ENCODE measurements around the gene MAMDC2. TPM values are rescaled to one million over a fixed set of nuclear protein-coding genes. Genes with fewer than 3 reads are reported as not detected.
A peak's percentile ranks its signal among the peaks of the same experiment; 100 is the strongest.

Gene MAMDC2
- total and polyA plus RNA-seq, 2 donors (not counting 1 experiment from before 2014, with no cell fraction given): not detected

DNA sequence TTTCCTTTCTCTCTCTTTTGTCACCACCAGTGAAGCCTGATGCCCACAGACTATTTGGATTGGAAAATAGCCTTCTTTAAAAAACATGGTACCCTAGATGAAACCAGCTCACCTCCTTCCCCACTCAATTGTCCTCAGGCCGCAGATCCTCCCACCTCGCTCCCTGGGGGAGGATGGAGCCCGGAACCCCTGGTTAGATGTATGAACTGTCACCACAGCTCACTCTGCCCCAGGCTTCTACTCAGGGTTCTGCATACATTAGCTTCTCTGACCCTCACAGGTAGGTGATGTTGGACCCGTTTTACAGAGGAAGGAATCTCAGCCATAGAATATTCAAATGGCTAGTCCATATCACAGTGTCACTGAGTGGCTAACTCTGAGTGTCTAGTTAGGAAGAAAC lies 1.8 kb downstream of the MAMDC2 start:
- TF ChIP-seq, protein P1, sequence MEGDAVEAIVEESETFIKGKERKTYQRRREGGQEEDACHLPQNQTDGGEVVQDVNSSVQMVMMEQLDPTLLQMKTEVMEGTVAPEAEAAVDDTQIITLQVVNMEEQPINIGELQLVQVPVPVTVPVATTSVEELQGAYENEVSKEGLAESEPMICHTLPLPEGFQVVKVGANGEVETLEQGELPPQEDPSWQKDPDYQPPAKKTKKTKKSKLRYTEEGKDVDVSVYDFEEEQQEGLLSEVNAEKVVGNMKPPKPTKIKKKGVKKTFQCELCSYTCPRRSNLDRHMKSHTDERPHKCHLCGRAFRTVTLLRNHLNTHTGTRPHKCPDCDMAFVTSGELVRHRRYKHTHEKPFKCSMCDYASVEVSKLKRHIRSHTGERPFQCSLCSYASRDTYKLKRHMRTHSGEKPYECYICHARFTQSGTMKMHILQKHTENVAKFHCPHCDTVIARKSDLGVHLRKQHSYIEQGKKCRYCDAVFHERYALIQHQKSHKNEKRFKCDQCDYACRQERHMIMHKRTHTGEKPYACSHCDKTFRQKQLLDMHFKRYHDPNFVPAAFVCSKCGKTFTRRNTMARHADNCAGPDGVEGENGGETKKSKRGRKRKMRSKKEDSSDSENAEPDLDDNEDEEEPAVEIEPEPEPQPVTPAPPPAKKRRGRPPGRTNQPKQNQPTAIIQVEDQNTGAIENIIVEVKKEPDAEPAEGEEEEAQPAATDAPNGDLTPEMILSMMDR (IDR thresholded peaks at IDR 0.05): no peak
- no peak for TF ChIP-seq EZH2 (IDR thresholded peaks at IDR 0.05; ENCODE audit: borderline replicate concordance, insufficient read depth, low read depth, low read length, poor library complexity, severe bottlenecking)

GRCh38 chr9:70046274-70047070 lies 2.8 kb downstream of the MAMDC2 start:
- POLR2A ChIA-PET: no interaction called here
- Histone ChIP-seq H3K4me2 (replicated peaks; ENCODE audit: low read depth, low read length, poor library complexity, severe bottlenecking) (no peak overlapping the region), H3K79me2 (ENCODE audit: control insufficient read depth, insufficient read depth, low read length) (no peaks in the 10 kb centered on the region), H3K36me3 (replicated peaks in 1 of 2; ENCODE audit: control extremely low read depth in 1 of 2, control insufficient read depth in 1 of 2, extremely low read depth in 1 of 2, insufficient read depth in 2 of 2, low read length in 1 of 2) (no peaks in the 10 kb centered on the region), H2AFZ (ENCODE audit: insufficient read depth, low read depth, low read length, poor library complexity, severe bottlenecking) (no peak overlapping the region), H4K20me1 (ENCODE audit: control insufficient read depth, insufficient read depth, low read length, poor library complexity, severe bottlenecking) (no peaks in the 10 kb centered on the region), H3K9ac (ENCODE audit: low read length) (no peak overlapping the region), H3K4me3 (ENCODE audit: control extremely low read depth in 1 of 5, extremely low read depth in 1 of 5, insufficient read depth in 1 of 5, low read depth in 2 of 5, low read length in 4 of 5) (no peak overlapping the region), H3K27ac (ENCODE audit: low read length in 2 of 2) (no peak overlapping the region), H3K27me3 (replicated peaks in 1 of 4; ENCODE audit: control extremely low read depth in 1 of 4, control insufficient read depth in 3 of 4, insufficient read depth in 4 of 4, low read length in 3 of 4) (peaks cover 0 to 28% (median 13%) of the 10 kb centered on the region in 4 experiments), H3K4me1 (ENCODE audit: control insufficient read depth in 2 of 2, insufficient read depth in 2 of 2, low read length in 2 of 2) (peaks cover 4 to 10% of the 10 kb centered on the region in 2 donors), H3K9me3 (ENCODE audit: control extremely low read depth in 1 of 3, control insufficient read depth in 2 of 3, insufficient read depth in 1 of 3, low read length in 2 of 3) (peaks cover 0 to 3% (median 0%) of the 10 kb centered on the region in 3 donors)
- Mint-ChIP-seq H3K27me3 (peaks cover 57% of the 10 kb centered on the region), H3K27ac (no peak overlapping the region), H3K9me3 (ENCODE audit: insufficient read depth) (no peaks in the 10 kb centered on the region), H3K4me3 (no peak overlapping the region), H3K4me1 (peaks cover 10% of the 10 kb centered on the region)
- WGBS (ENCODE audit: insufficient coverage): 47% methylated on average over 4 of the region's 7 CpGs
- CTCF ChIA-PET: no interaction called here
- ATAC-seq (ENCODE audit: low read depth) (no peak), DNase-seq (no peak)
- TF ChIP-seq EZH2 (IDR thresholded peaks at IDR 0.05; ENCODE audit: borderline replicate concordance, insufficient read depth, low read depth, low read length, poor library complexity, severe bottlenecking): no peak
- TF ChIP-seq, protein P1 (IDR thresholded peaks at IDR 0.05): no peak
- intact Hi-C loops (cut with micrococcal nuclease): no loop called here

More for the DNA sequence above, 1.8 kb downstream of the MAMDC2 start:
- peaks cover 54% of the 10 kb centered on the region for H3K27me3 Mint-ChIP-seq
- POLR2A ChIA-PET: no interaction called here
- no peak for DNase-seq
- peaks cover 0 to 3% (median 0%) of the 10 kb centered on the region in 3 donors for H3K9me3 ChIP-seq (ENCODE audit: control extremely low read depth in 1 of 3, control insufficient read depth in 2 of 3, insufficient read depth in 1 of 3, low read length in 2 of 3)
- H3K4me1 Mint-ChIP-seq: peaks cover 10% of the 10 kb centered on the region
- H3K79me2 ChIP-seq (ENCODE audit: control insufficient read depth, insufficient read depth, low read length): no peaks in the 10 kb centered on the region
- no peak overlapping the region for H3K9ac ChIP-seq (ENCODE audit: low read length)
- H3K4me1 ChIP-seq (ENCODE audit: control insufficient read depth in 2 of 2, insufficient read depth in 2 of 2, low read length in 2 of 2): peaks cover 4 to 10% of the 10 kb centered on the region in 2 donors
- H3K36me3 ChIP-seq (replicated peaks in 1 of 2; ENCODE audit: control extremely low read depth in 1 of 2, control insufficient read depth in 1 of 2, extremely low read depth in 1 of 2, insufficient read depth in 2 of 2, low read length in 1 of 2): no peaks in the 10 kb centered on the region
- H3K27ac Mint-ChIP-seq: no peak overlapping the region
- H3K9me3 Mint-ChIP-seq (ENCODE audit: insufficient read depth): no peaks in the 10 kb centered on the region
- no peaks in the 10 kb centered on the region for H4K20me1 ChIP-seq (ENCODE audit: control insufficient read depth, insufficient read depth, low read length, poor library complexity, severe bottlenecking)
- no peak for ATAC-seq (ENCODE audit: low read depth)
- H3K4me3 ChIP-seq (ENCODE audit: control extremely low read depth in 1 of 5, extremely low read depth in 1 of 5, insufficient read depth in 1 of 5, low read depth in 2 of 5, low read length in 4 of 5): no peak overlapping the region
- peaks cover 0 to 28% (median 13%) of the 10 kb centered on the region in 4 experiments for H3K27me3 ChIP-seq (replicated peaks in 1 of 4; ENCODE audit: control extremely low read depth in 1 of 4, control insufficient read depth in 3 of 4, insufficient read depth in 4 of 4, low read length in 3 of 4)
- WGBS (ENCODE audit: insufficient coverage): 100% methylated on average over 2 of the region's 4 CpGs
- CTCF ChIA-PET: no interaction called here
- no peak overlapping the region for H3K27ac ChIP-seq (ENCODE audit: low read length in 2 of 2)
- intact Hi-C loops (cut with micrococcal nuclease): no loop called here
- H3K4me3 Mint-ChIP-seq: peak overlapping the region; percentile 6
- H3K4me2 ChIP-seq (replicated peaks; ENCODE audit: low read depth, low read length, poor library complexity, severe bottlenecking): no peak overlapping the region
- H2AFZ ChIP-seq (ENCODE audit: insufficient read depth, low read depth, low read length, poor library complexity, severe bottlenecking): no peak overlapping the region

All from B cell (primary cell).